NAMALWA (cell line): ENCODE measurements around the gene AGAP1.

Experiments used
- DNase-seq: peaks from one replicate; pipeline ENCODE4 v3.0.0-alpha.2; 2015; ENCODE audit warnings: low spot score

The AGAP1 gene

GRCh38 chr2:236001166-236001828, 507.5 kb downstream of the AGAP1 start:
- DNase-seq = no peak

DNA sequence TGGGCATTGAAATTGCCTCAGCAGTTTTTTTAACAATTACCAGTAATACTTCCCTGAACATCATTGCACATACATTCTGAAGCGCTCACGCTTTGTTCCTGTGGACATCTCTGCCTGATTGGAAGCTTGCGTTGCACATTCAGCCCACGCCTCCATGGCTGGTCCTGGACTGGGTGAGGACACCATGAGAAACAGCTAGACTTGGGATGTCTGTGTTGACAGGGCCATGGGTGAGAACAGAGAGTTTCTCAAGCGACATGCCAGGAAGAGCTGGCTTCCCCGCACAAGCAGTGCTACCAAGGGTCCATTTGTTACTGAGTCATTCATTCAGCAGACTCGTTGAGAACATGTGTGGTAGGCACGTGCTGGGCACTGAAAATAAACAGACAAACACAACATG, 508.0 kb downstream of the AGAP1 start:
- no peak for DNase-seq

GRCh38 chr2:236008006-236008405, 514.2 kb downstream of the AGAP1 start:
- DNase-seq = no peak

- no peak for DNase-seq
These were observed 515.0 kb downstream of the AGAP1 start for GRCh38 chr2:236008857-236009256.

GRCh38 chr2:236010920-236011685, 517.3 kb downstream of the AGAP1 start:
- DNase-seq = no peak

GRCh38 chr2:236012155-236012554, 518.3 kb downstream of the AGAP1 start:
- DNase-seq = no peak

- no peak for DNase-seq
These were observed 520.7 kb downstream of the AGAP1 start for GRCh38 chr2:236014408-236015131.

- no peak for DNase-seq
These were observed 521.3 kb downstream of the AGAP1 start for GRCh38 chr2:236015171-236015570.

DNA sequence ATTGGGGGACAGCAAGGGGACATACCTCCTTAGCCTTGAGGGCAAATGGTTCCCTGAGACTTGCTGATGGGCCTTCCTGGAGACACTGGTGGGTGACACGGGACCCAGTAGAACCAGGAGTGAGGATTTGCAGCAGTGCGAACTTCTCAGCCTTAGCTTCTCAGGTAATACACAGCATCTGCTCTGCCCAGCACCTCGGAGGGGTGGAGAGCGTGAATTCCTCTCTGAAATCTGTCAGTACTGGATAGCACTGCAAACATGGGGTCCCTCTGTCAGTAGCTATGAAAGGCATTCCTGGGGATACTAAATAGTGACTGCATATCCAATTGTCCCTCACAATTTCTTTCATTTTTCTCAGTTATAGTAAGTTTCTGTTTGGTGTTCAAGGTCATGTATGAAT, 522.7 kb downstream of the AGAP1 start:
- no peak for DNase-seq

DNA sequence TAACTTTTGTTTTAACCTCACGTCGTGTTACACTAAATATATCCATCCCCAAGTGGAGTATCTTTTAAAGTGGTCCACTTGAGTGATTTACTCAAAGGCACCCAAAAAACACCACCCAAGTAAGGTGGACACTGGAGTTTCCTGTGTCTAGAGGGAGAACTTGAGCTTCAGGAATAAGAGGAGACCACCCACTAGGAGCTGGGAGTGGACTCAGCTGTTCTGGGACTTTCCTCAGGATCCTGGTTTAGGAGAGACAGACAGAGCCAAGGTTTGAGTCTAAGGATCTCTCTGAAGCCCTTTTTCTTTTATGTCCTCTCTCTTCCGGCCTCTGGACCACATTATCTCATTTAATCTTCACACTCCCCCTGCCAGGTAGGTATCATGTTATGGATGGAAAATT, 523.6 kb downstream of the AGAP1 start:
- no peak for DNase-seq

DNA sequence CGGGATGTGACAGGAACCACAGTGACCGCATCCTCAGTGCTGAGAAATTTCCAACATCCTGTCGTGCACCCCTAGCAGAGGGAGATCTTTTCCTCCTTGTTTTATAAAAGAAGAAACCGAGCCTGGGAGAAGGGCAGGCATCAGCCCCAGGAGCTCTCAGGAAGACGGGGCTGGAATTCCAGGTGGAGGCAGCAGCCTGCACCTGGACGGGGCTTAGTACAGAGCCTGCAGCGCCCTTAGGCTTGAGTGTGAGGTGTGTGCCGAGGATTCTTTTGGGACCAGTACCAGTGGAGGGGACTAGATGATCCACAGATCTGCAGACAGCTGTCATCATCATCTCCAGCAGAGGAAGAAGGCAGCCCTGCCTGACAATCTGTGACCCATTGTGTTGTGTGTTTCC, 525.6 kb downstream of the AGAP1 start:
- DNase-seq = no peak

DNA sequence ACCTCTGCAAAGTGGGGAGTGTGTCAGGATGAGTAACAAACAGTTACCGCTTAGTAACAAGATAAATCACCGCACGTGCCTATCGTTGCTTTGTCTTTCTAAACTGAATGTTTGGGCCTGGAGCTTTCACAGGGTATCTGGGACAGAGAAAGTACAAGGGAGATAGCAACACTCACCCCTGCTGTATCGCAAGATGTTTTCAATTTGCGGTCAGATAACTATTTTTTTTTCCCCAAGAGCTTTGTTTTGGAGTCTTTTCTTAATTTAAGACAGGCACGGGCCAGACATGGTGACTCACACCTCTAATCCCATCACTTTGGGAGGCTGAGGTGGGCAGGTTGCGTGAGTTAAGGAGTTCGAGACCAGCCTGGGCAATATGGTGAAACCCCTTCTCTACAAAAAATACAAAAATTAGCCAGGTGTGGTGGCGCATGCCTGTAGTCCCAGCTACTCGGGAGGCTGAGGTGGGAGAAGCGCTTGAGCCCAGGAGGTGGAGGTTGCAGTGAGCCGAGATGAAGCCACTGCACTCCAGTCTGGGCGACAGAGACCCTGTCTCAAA, 527.7 kb downstream of the AGAP1 start:
- DNase-seq = no peak

GRCh38 chr2:236022128-236022527, 528.3 kb downstream of the AGAP1 start:
- no peak for DNase-seq

GRCh38 chr2:236025892-236026291, 532.0 kb downstream of the AGAP1 start:
- DNase-seq = no peak

- DNase-seq = no peak
These were observed 533.0 kb downstream of the AGAP1 start for GRCh38 chr2:236026841-236027240.

DNA sequence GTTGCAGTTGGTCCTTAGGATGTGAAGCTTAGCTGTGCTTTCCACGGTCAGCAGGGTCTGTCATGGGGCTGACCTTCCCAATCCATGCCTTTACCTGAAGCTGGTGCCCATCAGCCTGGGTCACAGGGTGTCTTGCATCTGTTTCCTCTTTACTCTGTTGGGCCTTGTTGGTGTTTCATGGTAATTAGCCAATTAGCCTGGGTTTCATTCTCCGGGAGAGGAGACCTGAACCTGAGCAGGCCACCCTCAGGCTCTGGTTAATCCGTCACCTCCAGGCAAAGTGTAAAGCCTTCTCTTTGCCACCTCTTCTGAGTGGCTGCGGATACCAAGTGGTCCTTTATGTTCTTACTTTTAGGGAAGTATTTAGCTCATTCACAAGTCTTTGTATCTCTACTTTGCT, 534.2 kb downstream of the AGAP1 start:
- DNase-seq = no peak

GRCh38 chr2:236033462-236033861, 539.6 kb downstream of the AGAP1 start:
- DNase-seq = no peak

GRCh38 chr2:236034974-236035373, 541.1 kb downstream of the AGAP1 start:
- no peak for DNase-seq

GRCh38 chr2:236036045-236036444, 542.2 kb downstream of the AGAP1 start:
- no peak for DNase-seq

DNA sequence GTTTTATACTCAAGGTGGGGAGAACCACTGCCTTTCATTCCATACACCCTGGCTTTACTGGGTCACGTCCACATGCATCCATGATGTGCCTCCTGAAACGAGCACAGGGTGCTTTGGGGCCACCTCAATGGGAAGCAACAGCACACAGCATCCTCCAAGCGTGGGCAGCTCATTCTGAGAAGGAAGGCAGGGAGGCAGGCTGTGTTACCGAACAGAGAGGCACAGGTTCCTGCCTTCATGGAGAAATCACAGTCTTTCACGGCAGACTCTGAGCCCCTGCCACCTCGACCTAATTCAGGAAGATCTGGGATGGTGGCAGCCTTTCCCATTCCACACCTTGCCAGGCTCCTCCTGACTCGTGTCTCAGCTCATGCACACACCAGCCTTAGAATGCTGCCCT, 544.3 kb downstream of the AGAP1 start:
- no peak for DNase-seq

DNA sequence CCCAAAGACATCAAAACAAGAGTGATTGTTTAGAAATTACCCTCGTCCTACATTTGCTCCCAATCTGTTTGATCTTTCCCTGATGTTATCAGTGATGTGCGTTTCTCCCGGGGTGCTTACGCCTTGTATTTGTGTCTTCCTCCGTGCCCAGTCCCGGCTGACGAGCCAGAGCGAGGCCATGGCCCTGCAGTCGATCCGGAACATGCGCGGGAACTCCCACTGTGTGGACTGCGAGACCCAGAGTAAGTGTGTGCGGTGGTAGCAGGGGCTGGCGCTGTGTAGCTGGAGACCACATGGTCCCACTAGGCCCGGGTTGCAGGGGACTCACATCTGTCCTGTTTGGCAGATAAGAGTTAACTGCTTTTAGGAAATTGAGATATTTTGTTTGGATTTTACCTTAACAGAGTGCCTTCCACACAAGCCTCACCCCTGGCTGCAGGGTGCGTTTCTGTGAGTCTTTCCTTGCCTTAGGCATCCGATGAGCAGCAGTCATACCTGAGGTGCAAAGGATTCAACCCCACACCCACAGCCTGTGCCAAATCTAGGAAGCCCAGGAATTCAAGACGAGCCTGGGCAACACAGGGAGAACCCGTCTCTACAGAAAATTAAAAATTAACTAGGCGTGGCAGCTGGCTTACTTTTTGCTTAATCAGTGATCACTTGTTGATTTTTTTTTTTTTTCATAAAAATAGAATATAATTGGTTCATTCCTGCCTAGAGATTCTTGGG, 546.9 kb downstream of the AGAP1 start:
- no peak for DNase-seq

- no peak for DNase-seq
These were observed 547.8 kb downstream of the AGAP1 start for GRCh38 chr2:236041616-236042015.
